Measurements from ENCODE around the gene KDM4B. TPM values are rescaled to one million over a fixed set of nuclear protein-coding genes. Genes with fewer than 3 reads are reported as not detected.

Gene KDM4B
- total and polyA plus RNA-seq, 10 of the 15 experiments (the other 5 are each of a cell fraction or from before 2014, with no cell fraction given): 0.47 to 49.6 (median 16.2) TPM

DNA sequence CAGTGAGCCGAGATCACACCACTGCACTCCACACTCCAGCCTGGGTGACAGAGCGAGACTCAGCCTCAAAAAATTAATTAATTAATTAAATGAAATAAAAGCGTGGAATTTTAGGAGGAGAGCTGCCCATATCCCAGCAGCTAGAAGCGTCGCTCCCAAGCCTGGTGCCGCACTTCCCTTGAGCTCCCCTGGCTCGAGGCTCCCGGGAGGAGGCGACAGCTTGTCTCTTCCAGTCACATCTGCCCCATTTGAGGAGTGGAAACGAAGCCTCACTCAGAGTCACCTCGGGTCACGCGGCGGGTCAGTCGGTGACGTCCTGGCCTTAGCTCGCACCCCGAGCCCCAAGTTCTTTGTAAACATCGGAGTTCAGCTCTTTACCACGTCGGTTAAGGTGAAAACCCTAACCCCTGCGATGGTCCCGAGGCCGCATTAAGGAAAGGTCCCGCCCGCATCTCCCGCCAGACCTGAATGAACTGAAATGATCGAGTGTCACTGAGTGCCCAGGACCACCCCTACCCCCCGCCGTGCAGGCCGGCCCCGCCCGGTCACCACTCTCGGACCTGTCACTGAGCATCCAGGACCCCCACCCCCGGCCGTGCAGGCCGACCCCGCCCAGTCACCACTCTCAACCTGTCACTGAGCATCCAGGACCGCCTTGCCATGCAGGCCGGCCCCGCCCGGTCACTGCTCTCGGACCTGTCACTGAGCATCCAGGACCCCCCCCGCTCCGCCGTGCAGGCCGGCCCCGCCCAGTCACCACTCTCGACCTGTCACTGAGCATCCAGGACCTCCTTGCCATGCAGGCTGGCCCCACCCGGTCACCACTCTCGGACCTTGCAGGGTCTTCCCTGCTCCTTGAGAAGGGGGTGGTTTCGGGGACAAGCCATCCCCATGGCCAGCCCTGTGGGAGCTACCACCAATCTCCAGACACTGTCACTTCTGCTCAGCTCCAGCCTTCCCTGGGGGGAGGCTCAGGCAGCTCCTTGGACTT, 176.9 kb downstream of the KDM4B start (continued):
- TF ChIP-seq ETV6 (conservative IDR thresholded peaks at IDR 0.05 in 1 of 2, IDR thresholded peaks at IDR 0.05 in 1 of 2; ENCODE audit: borderline replicate concordance in 1 of 2, low read depth in 1 of 2) (no peak), TCF7 (IDR thresholded peaks at IDR 0.05; ENCODE audit: borderline replicate concordance) (no peak), CBX3 (IDR thresholded peaks at IDR 0.05; ENCODE audit: borderline replicate concordance, low read depth) (no peak), SMAD5 (IDR thresholded peaks at IDR 0.05; ENCODE audit: low read depth) (no peak), CHD2 (IDR thresholded peaks at IDR 0.05; ENCODE audit: borderline replicate concordance, low read depth, low read length) (no peak), RCOR1 (conservative IDR thresholded peaks at IDR 0.05; ENCODE audit: low read depth, low read length) (no peak)
- TF ChIP-seq, protein P1, sequence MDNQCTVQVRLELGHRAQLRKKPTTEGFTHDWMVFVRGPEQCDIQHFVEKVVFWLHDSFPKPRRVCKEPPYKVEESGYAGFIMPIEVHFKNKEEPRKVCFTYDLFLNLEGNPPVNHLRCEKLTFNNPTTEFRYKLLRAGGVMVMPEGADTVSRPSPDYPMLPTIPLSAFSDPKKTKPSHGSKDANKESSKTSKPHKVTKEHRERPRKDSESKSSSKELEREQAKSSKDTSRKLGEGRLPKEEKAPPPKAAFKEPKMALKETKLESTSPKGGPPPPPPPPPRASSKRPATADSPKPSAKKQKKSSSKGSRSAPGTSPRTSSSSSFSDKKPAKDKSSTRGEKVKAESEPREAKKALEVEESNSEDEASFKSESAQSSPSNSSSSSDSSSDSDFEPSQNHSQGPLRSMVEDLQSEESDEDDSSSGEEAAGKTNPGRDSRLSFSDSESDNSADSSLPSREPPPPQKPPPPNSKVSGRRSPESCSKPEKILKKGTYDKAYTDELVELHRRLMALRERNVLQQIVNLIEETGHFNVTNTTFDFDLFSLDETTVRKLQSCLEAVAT (IDR thresholded peaks at IDR 0.05): no peak
- TF ChIP-seq, protein P2, sequence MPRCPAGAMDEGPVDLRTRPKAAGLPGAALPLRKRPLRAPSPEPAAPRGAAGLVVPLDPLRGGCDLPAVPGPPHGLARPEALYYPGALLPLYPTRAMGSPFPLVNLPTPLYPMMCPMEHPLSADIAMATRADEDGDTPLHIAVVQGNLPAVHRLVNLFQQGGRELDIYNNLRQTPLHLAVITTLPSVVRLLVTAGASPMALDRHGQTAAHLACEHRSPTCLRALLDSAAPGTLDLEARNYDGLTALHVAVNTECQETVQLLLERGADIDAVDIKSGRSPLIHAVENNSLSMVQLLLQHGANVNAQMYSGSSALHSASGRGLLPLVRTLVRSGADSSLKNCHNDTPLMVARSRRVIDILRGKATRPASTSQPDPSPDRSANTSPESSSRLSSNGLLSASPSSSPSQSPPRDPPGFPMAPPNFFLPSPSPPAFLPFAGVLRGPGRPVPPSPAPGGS (IDR thresholded peaks at IDR 0.05; ENCODE audit: borderline replicate concordance, insufficient read depth, low read depth, low read length, poor library complexity, severe bottlenecking): no peak
- TF ChIP-seq, protein P3, sequence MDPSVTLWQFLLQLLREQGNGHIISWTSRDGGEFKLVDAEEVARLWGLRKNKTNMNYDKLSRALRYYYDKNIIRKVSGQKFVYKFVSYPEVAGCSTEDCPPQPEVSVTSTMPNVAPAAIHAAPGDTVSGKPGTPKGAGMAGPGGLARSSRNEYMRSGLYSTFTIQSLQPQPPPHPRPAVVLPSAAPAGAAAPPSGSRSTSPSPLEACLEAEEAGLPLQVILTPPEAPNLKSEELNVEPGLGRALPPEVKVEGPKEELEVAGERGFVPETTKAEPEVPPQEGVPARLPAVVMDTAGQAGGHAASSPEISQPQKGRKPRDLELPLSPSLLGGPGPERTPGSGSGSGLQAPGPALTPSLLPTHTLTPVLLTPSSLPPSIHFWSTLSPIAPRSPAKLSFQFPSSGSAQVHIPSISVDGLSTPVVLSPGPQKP (IDR thresholded peaks at IDR 0.05; ENCODE audit: low read depth, low read length): no peak

Measured in GM12878 (cell line).